Brain microvascular endothelial cell (primary cell): ENCODE data around the gene ZNHIT6.
"Not testable (repeated sequence)": the region's sequence is repeated elsewhere in the genome, so short reads cannot be mapped to it uniquely, and the experiment has no call there.

Experiments used
- DNase-seq: peaks from one replicate; pipeline ENCODE4 v3.0.0-alpha.2; 2020
- H3K27ac ChIP-seq: fragments of 250-450 bp; sonication (Bioruptor Pico); 2 replicates; pipeline ENCODE4 v1.5.1; 2020; ENCODE audit warnings: mild to moderate bottlenecking, moderate library complexity
- H3K27me3 ChIP-seq: fragments of 250-450 bp; sonication (Bioruptor Pico); replicated peaks from 2 replicates; pipeline ENCODE4 v1.5.1; 2020; ENCODE audit warnings: mild to moderate bottlenecking
- H3K36me3 ChIP-seq: fragments of 250-450 bp; sonication (Bioruptor Pico); replicated peaks from 2 replicates; pipeline ENCODE4 v1.5.1; 2020; ENCODE audit warnings: mild to moderate bottlenecking
- H3K4me3 ChIP-seq: 2 replicates; pipeline ENCODE4 v1.5.1; 2011; ENCODE audit warnings: low read depth, mild to moderate bottlenecking, control low read depth, low read length, moderate library complexity
- in situ Hi-C: cut with HindIII; loops from 2 replicates; pipeline ENCODE4 v1.10.0; 2017; ENCODE audit warnings: low sequenced_read_pairs, low pct_ligation_motif_present
- TF ChIP-seq, protein P1 (sequence below): IDR thresholded peaks from 2 replicates; pipeline ENCODE4 v1.5.1; 2011; ENCODE audit warnings: low read depth, mild to moderate bottlenecking, moderate library complexity, low read length, control low read depth, inconsistent platforms; ENCODE audit errors: missing control alignments

The ZNHIT6 gene

DNA sequence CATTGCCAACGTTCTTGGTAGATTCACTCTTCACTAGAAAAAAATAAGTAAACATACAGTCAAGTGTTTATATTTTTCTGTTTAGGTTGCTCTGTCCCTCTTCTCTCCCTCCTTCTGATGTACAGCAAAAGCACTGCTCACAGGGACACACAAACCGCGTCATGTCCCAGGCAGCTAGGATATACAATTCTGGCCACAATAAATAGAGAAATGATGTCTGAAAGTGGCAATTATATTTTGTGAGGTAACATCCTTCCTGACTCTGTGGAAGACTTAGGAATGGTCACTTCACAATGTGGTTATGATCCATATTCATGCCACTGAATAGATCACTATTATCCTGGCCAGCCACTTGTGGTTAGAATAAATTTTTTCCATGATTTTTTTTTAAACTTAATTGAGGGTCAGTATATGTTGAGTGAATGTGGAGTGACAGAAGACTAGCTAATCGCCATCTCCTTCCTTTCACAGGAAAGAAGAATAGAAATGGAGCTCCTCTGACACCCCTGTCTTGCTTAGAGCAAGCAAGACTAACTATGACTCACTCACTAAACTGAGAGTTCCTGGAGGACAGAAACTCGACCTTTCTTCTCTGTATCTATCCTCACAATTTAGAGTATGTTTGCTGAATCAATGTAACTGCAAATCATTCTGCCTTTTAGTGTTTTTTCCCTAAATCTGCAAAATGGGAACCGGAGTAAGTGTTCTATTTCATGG, 54.0 kb downstream of the ZNHIT6 start:
- Histone ChIP-seq H3K27me3 (no peaks in the 10 kb centered on the region), H3K27ac (no peak overlapping the region), H3K36me3 (peaks cover 13% of the 10 kb centered on the region), H3K4me3 (no peak overlapping the region)
- in situ Hi-C loops = no loop called here
- DNase-seq = peak; percentile 39
- TF ChIP-seq, protein P1, sequence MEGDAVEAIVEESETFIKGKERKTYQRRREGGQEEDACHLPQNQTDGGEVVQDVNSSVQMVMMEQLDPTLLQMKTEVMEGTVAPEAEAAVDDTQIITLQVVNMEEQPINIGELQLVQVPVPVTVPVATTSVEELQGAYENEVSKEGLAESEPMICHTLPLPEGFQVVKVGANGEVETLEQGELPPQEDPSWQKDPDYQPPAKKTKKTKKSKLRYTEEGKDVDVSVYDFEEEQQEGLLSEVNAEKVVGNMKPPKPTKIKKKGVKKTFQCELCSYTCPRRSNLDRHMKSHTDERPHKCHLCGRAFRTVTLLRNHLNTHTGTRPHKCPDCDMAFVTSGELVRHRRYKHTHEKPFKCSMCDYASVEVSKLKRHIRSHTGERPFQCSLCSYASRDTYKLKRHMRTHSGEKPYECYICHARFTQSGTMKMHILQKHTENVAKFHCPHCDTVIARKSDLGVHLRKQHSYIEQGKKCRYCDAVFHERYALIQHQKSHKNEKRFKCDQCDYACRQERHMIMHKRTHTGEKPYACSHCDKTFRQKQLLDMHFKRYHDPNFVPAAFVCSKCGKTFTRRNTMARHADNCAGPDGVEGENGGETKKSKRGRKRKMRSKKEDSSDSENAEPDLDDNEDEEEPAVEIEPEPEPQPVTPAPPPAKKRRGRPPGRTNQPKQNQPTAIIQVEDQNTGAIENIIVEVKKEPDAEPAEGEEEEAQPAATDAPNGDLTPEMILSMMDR = no peak

DNA sequence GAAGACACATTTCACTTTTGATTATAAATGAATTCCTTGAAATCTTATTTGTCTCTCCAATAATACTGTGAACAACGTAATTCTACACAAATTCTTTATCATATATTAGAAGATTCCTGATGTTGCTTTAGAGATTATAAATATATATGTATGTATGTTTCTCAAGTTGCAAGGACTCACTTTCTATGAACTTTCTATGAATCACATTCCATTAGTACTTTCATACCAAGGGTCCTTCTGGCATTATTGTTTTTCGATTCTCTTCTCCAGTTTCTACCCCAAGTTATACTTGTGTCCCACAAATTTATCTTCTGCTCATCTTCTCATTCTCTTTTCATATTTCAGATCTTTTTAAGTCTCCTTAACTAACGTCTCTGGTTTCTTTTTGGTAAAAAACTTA, 55.9 kb downstream of the ZNHIT6 start:
- Histone ChIP-seq H3K27me3 (no peaks in the 10 kb centered on the region), H3K36me3 (peaks cover 10% of the 10 kb centered on the region), H3K27ac (no peak overlapping the region), H3K4me3 (no peak overlapping the region)
- TF ChIP-seq, protein P1 = no peak
- in situ Hi-C loops = no loop called here
- DNase-seq = no peak

DNA sequence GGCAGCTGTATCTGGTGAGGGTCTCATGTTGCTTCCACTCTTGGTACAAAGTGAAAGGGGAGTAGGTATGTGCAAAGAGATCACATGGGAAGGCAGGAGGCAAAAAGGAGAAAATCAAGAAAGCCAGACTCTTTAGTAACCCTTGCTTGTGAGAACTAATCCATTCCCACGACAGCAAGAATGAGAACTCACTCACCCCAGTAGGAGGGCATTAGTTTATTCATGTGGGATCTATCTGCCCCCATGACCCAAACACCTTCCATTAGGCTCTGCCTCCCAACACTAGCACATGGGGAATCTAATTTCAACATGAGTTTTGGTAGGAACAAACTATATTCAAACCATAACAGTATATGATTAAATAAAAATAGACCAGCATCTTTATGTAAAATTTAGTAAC, 57.6 kb downstream of the ZNHIT6 start:
- in situ Hi-C loops = no loop called here
- H3K36me3 ChIP-seq = peaks cover 10% of the 10 kb centered on the region
- DNase-seq = no peak
- H3K27me3 ChIP-seq = no peaks in the 10 kb centered on the region
- H3K27ac ChIP-seq = no peak overlapping the region
- no peak overlapping the region for H3K4me3 ChIP-seq
- TF ChIP-seq, protein P1 = no peak

DNA sequence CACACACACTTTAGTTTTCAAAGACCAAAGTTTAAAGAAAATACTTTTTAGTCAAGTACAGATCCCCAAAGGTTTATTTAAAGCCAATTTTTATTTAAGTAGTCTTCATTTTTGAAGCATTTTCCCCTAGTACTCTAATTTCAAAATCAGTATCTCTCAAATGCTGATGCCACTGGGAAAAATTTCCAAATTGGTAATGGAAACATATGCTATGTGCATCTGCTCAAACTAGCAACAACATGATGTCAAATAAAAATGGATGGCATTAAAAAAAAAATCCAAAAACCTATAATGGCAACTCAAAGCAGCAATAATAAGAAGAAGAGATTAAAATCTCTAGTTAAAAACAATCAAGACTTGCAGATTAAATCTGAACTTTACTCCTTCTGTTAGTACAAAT, 58.6 kb downstream of the ZNHIT6 start:
- TF ChIP-seq, protein P1 = no peak
- in situ Hi-C loops = no loop called here
- H3K27me3 ChIP-seq = no peaks in the 10 kb centered on the region
- DNase-seq = no peak
- no peak overlapping the region for H3K4me3 ChIP-seq
- H3K27ac ChIP-seq = no peak overlapping the region
- H3K36me3 ChIP-seq = peaks cover 10% of the 10 kb centered on the region

DNA sequence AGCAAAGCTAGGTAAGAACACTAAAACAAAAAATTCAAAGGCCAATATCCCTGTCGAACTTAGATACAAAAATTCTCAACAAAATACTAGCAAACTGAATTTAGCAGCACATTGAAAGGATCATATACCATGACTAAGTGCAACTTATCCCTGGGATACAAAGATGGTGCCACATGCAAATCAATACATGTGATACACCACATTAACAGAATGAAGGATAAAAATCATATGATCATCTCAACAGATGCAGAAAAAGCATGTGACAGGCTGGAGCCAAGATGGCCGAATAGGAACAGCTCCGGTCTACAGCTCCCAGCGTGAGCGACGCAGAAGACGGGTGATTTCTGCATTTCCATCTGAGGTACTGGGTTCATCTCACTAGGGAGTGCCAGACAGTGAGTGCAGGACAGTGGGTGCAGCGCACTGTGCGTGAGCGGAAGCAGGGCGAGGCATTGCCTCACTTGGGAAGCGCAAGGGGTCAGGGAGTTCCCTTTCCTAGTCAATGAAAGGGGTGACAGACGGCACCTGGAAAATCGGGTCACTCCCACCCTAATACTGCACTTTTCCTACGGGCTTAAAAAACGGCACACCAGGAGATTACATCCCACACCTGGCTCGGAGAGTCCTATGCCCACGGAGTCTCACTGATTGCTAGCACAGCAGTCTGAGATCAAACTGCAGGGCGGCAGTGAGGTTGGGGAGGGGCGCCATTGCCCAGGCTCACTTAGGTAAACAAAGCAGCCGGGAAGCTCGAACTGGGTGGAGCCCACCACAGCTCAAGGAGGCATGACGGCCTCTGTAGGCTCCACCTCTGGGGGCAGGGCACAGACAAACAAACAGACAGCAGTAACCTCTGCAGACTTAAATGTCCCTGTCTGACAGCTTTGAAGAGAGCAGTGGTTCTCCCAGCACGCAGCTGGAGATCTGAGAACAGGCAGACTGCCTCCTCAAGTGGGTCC, 66.4 kb downstream of the ZNHIT6 start:
- not testable (repeated sequence) for H3K4me3 ChIP-seq

DNA sequence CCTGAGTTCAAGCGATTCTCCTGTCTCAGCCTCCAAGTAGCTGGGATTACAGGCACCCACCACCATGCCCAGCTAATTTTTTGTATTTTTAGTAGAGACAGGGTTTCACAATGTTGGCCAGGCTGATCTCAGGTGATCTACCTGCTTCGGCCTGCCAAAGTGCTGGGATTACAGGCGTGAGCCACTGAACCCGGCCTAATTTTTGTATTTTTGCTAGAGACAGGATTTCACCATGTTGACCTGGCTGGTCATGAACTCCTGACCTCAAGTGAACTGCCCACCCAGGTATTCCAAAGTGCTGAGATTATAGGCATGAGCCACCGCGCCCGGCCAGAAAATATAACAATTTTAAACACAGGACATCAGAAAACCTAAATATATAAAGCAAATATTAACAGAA, 68.3 kb downstream of the ZNHIT6 start:
- in situ Hi-C loops, H3K36me3 ChIP-seq, H3K4me3 ChIP-seq, DNase-seq, H3K27ac ChIP-seq, H3K27me3 ChIP-seq: not testable (repeated sequence)

More for the DNA sequence above, 66.4 kb downstream of the ZNHIT6 start:
- H3K27ac ChIP-seq, H3K36me3 ChIP-seq, DNase-seq, H3K27me3 ChIP-seq, in situ Hi-C loops: not testable (repeated sequence)
